ENCODE results near the gene TMEM203.
A peak's percentile ranks its signal among the peaks of the same experiment; 100 is the strongest.
"Not testable (repeated sequence)": the region's sequence is repeated elsewhere in the genome, so short reads cannot be mapped to it uniquely, and the experiment has no call there.

Gene TMEM203

GRCh38 chr9:137242269-137243203 lies 37.1 kb upstream of the TMEM203 start:
- no peak for DNase-seq (ENCODE audit: low read depth)

GRCh38 chr9:137241490-137242268 lies 36.2 kb upstream of the TMEM203 start:
- DNase-seq (ENCODE audit: low read depth), result peak; percentile 63

GRCh38 chr9:137240841-137241489 lies 35.5 kb upstream of the TMEM203 start, which contains the start of gene TUBB4B:
TSS of gene TUBB4B (plus strand) at chr9:137241287. CDS start at chr9:137241361, 74 bp downstream.
- peak; percentile 96 for DNase-seq (ENCODE audit: low read depth)

- DNase-seq (ENCODE audit: low read depth), result peak; percentile 33
Observed at GRCh38 chr9:137240318-137240840, 34.9 kb upstream of the TMEM203 start.

GRCh38 chr9:137239541-137240200 lies 34.2 kb upstream of the TMEM203 start:
- not testable (repeated sequence) for DNase-seq (ENCODE audit: low read depth)

- DNase-seq (ENCODE audit: low read depth), result no peak
Observed at GRCh38 chr9:137237759-137238726, 32.6 kb upstream of the TMEM203 start.

- no peak for DNase-seq (ENCODE audit: low read depth)
Observed at GRCh38 chr9:137236936-137237421, 31.5 kb upstream of the TMEM203 start.

- peak; percentile 84 for DNase-seq (ENCODE audit: low read depth)
Observed at GRCh38 chr9:137236238-137236935, 30.9 kb upstream of the TMEM203 start.

GRCh38 chr9:137235424-137236237 lies 30.2 kb upstream of the TMEM203 start:
- DNase-seq (ENCODE audit: low read depth), result no peak

GRCh38 chr9:137234758-137235423 lies 29.4 kb upstream of the TMEM203 start:
- no peak for DNase-seq (ENCODE audit: low read depth)

GRCh38 chr9:137234055-137234697 lies 28.7 kb upstream of the TMEM203 start:
- DNase-seq (ENCODE audit: low read depth), result no peak

GRCh38 chr9:137233143-137233980 lies 27.9 kb upstream of the TMEM203 start:
- no peak for DNase-seq (ENCODE audit: low read depth)

GRCh38 chr9:137232510-137232909 lies 27.1 kb upstream of the TMEM203 start:
- no peak for DNase-seq (ENCODE audit: low read depth)

- DNase-seq (ENCODE audit: low read depth), result no peak
Observed at GRCh38 chr9:137232101-137232500, 26.7 kb upstream of the TMEM203 start.

- no peak for DNase-seq (ENCODE audit: low read depth)
Observed at GRCh38 chr9:137231372-137232039, 26.1 kb upstream of the TMEM203 start.

Measured in stimulated activated CD8-positive, alpha-beta memory T cell treated with anti-CD3 and anti-CD28 coated beads, Interleukin-12 subunit alpha, Interleukin-12 subunit beta, amount 100 ng/mL, for 1 hour (primary cell).